Mesodermal cell (in vitro differentiated cells): ENCODE data around the gene OGFR.

Experiments
- H3K27ac ChIP-seq: 2 replicates; pipeline ENCODE4 v1.7.0; 2013; ENCODE audit warnings: mild to moderate bottlenecking, low read depth, low read length, moderate library complexity; ENCODE audit not compliant: severe bottlenecking
- H3K36me3 ChIP-seq: 2 replicates; pipeline ENCODE4 v1.7.1; 2013; ENCODE audit warnings: mild to moderate bottlenecking, low read length, moderate library complexity; ENCODE audit not compliant: control insufficient read depth, insufficient read depth
- H3K4me1 ChIP-seq: one replicate; pipeline ENCODE4 v1.7.1; 2013; ENCODE audit warnings: mild to moderate bottlenecking, low read length; ENCODE audit not compliant: insufficient read depth, control insufficient read depth, poor library complexity, severe bottlenecking
- H3K4me3 ChIP-seq: 2 replicates; pipeline ENCODE4 v1.7.0; 2013; ENCODE audit warnings: low read length, control low read depth, mild to moderate bottlenecking; ENCODE audit not compliant: insufficient read depth, poor library complexity, severe bottlenecking; ENCODE audit errors: extremely low read depth
- H3K9me3 ChIP-seq: 2 replicates; pipeline ENCODE4 v1.7.1; 2013; ENCODE audit warnings: mild to moderate bottlenecking, low read length, moderate library complexity; ENCODE audit not compliant: control insufficient read depth
- WGBS, 2 experiments: methylation state at CpG; one replicate each; pipeline ENCODE4 v1.1.5; 2013; ENCODE audit warnings: missing lambda C conversion rate in 2 of 2; ENCODE audit not compliant: insufficient coverage in 2 of 2; 5-methylcytosine and 5-hydroxymethylcytosine counted together

The OGFR gene

GRCh38 chr20:62770111-62770910, 34.3 kb upstream of the OGFR start:
- Histone ChIP-seq H3K36me3 (no peaks in the 10 kb centered on the region), H3K4me3 (no peak overlapping the region), H3K9me3 (no peaks in the 10 kb centered on the region), H3K27ac (no peak overlapping the region), H3K4me1 (peaks cover 14% of the 10 kb centered on the region)
- 92 to 94% methylated on average over 18 to 19 of the region's 20 CpGs for WGBS, 2 experiments

- Histone ChIP-seq H3K4me1 (peaks cover 14% of the 10 kb centered on the region), H3K4me3 (no peak overlapping the region), H3K9me3 (no peaks in the 10 kb centered on the region), H3K27ac (no peak overlapping the region), H3K36me3 (no peaks in the 10 kb centered on the region)
- 89 to 96% methylated on average over 10 to 14 of the region's 14 CpGs for WGBS, 2 experiments
Measured at GRCh38 chr20:62770916-62771315, 33.7 kb upstream of the OGFR start.

DNA sequence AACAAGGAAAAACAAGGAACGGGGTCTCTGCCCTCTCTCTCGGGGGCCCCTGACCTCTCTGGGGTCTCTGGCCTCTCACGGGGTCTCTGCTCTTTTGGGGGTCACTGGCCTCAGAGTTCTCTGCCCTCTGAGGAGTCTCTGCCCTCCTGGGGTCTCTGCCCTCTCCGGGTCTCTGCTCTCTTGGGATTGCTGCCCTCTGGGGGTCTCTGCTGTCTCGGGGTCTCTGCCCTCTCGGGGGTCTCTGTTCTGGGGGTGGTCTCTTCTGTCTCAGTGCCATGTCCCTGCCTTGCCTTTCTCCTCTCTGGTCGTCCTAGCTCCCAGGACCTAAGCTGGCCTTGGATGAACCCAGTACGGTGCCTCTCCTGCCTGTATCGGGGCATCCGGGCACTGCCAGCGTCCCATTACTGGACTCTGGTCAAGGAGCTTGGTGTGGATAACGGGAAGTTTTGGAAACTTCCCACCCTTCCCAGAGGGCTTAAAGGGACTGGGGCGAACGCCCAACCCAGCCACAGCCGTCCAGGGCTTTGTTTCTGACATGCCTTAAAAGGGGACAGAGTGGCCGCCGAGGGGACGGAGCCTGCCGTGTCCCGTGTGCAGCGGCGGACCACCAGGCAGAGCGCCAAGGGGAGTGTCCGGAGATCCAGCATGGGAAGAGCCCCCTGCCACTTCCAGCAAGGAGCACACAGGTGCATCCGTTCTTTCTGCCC, 33.1 kb upstream of the OGFR start:
- H3K9me3 ChIP-seq, result no peaks in the 10 kb centered on the region
- H3K27ac ChIP-seq, result no peak overlapping the region
- 93 to 95% methylated on average over 24 to 25 of the region's 25 CpGs for WGBS, 2 experiments
- peaks cover 14% of the 10 kb centered on the region for H3K4me1 ChIP-seq
- no peak overlapping the region for H3K4me3 ChIP-seq
- no peaks in the 10 kb centered on the region for H3K36me3 ChIP-seq

GRCh38 chr20:62772103-62772611, 32.5 kb upstream of the OGFR start:
- WGBS, 2 experiments, result 94 to 95% methylated on average over 21 to 22 of the region's 23 CpGs
- Histone ChIP-seq H3K4me3 (no peak overlapping the region), H3K36me3 (no peaks in the 10 kb centered on the region), H3K9me3 (no peaks in the 10 kb centered on the region), H3K4me1 (peaks cover 14% of the 10 kb centered on the region), H3K27ac (no peak overlapping the region)

GRCh38 chr20:62772619-62772989, 32.0 kb upstream of the OGFR start:
- peaks cover 14% of the 10 kb centered on the region for H3K4me1 ChIP-seq
- H3K4me3 ChIP-seq, result no peak overlapping the region
- WGBS, 2 experiments, result 82 to 89% methylated on average over 9 of the region's 11 CpGs
- H3K9me3 ChIP-seq, result no peaks in the 10 kb centered on the region
- H3K27ac ChIP-seq, result no peak overlapping the region
- H3K36me3 ChIP-seq, result no peaks in the 10 kb centered on the region

GRCh38 chr20:62772990-62773844, 31.4 kb upstream of the OGFR start:
- Histone ChIP-seq H3K36me3 (no peaks in the 10 kb centered on the region), H3K4me1 (peaks cover 10% of the 10 kb centered on the region), H3K27ac (no peak overlapping the region), H3K9me3 (no peaks in the 10 kb centered on the region), H3K4me3 (no peak overlapping the region)
- 80 to 90% methylated on average over 17 to 18 of the region's 19 CpGs for WGBS, 2 experiments

GRCh38 chr20:62773845-62774714, 30.6 kb upstream of the OGFR start:
- no peaks in the 10 kb centered on the region for H3K9me3 ChIP-seq

DNA sequence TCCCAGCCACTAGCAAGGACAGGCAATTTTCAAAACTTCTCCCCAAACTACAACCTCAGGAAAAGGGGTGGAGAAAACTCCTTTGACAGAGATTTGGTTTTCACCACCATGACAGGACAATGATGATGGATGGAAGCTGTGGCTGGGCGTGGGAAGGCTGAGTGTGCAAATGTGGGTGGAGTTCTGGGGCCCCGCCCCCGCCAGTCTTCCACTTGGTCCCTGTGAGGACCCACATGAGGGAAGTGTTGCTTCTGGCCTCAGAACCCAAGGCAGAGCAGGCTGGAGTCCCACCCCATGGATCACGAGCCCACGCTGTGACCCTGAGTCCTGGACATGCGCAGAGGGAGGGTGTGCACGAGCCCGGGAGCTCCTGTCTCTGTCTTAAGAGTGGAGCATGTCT, 29.9 kb upstream of the OGFR start:
- Histone ChIP-seq H3K9me3 (no peaks in the 10 kb centered on the region), H3K27ac (no peak overlapping the region), H3K4me1 (peaks cover 4% of the 10 kb centered on the region), H3K4me3 (no peak overlapping the region), H3K36me3 (no peaks in the 10 kb centered on the region)
- WGBS, 2 experiments, result 86 to 91% methylated on average over 6 to 7 of the region's 8 CpGs

More at GRCh38 chr20:62773845-62774714, 30.6 kb upstream of the OGFR start:
- Histone ChIP-seq H3K27ac (no peak overlapping the region), H3K4me1 (peaks cover 4% of the 10 kb centered on the region), H3K4me3 (no peak overlapping the region), H3K36me3 (no peaks in the 10 kb centered on the region)
- 92 to 93% methylated on average over 22 to 23 of the region's 29 CpGs for WGBS, 2 experiments

- H3K4me1 ChIP-seq, result peaks cover 4% of the 10 kb centered on the region
- no peaks in the 10 kb centered on the region for H3K36me3 ChIP-seq
- H3K9me3 ChIP-seq, result no peaks in the 10 kb centered on the region
- H3K27ac ChIP-seq, result no peak overlapping the region
- H3K4me3 ChIP-seq, result no peak overlapping the region
- WGBS, 2 experiments, result 92 to 98% methylated on average over 6 to 7 of the region's 9 CpGs
Measured at GRCh38 chr20:62775206-62775605, 29.4 kb upstream of the OGFR start.
